OCI-LY7 (cell line): ENCODE measurements around the gene ZNF670.

Source experiments
- CTCF ChIP-seq: fragments of 200-600 bp; sonication (generic); conservative IDR thresholded peaks from 2 replicates; pipeline ENCODE4 v1.5.1; 2014; ENCODE audit warnings: mild to moderate bottlenecking, antibody characterized with exemption, low read length, moderate library complexity, mixed read lengths
- EZH2phosphoT487 ChIP-seq: fragments of 200-600 bp; sonication (generic); IDR thresholded peaks from 2 replicates; pipeline ENCODE4 v1.6.1; 2018; ENCODE audit warnings: low read depth, borderline replicate concordance, mild to moderate bottlenecking, mixed run types, antibody characterized with exemption, low read length, moderate library complexity, mixed read lengths

GRCh38 chr1:247060771-247061170, 17.8 kb downstream of the ZNF670 start:
- TF ChIP-seq CTCF (no peak), EZH2phosphoT487 (no peak)
